Measurements from ENCODE around the gene UNC119.
"Not testable (repeated sequence)": the region's sequence is repeated elsewhere in the genome, so short reads cannot be mapped to it uniquely, and the experiment has no call there.

The UNC119 gene

DNA sequence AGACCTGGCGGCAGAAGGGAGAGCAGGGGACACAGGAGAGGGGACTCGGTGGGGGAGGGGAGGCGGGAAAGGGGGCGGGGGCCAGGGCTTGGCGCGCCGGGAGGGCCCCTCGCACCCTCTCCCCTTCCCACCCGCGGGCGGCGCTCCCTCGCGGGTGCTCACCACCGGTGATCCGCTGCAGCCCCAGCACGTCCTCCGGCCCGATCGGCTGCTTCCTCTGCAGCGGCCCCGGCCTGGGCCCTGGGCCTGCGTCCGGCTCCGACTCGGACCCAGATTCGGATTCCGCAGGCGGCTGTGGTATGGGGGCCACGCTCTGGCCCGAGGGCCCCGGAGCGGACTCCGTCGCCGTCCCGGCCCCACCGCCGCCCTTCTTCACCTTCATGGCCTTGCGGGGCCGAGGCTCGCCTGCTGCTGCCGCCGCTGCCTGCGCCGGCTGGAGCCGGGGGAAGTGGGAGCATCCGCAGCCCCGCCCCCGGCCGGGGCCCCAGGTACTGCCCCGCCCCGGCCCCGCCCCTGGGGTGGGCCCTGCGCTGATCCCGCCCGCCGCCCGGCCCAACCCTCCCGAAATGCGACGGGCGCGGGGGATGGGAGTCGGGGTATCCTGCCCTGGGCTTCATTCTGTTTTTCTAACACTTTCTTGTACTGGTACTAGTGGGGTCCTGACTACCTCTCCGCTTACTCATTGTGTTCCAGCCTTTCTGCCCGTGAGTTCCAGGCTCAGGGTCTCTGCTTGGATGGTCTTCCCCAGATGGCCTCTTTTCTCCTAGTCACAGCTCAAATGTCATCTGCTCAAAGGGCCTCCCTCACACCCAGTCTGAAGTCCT lies at the start of gene UNC119:
Gene UNC119 (minus strand): TSS at position 449 of the 824 bp plus-strand sequence. CDS start 67 bp downstream, at position 382.
- DNase-seq: peak; percentile 63

DNA sequence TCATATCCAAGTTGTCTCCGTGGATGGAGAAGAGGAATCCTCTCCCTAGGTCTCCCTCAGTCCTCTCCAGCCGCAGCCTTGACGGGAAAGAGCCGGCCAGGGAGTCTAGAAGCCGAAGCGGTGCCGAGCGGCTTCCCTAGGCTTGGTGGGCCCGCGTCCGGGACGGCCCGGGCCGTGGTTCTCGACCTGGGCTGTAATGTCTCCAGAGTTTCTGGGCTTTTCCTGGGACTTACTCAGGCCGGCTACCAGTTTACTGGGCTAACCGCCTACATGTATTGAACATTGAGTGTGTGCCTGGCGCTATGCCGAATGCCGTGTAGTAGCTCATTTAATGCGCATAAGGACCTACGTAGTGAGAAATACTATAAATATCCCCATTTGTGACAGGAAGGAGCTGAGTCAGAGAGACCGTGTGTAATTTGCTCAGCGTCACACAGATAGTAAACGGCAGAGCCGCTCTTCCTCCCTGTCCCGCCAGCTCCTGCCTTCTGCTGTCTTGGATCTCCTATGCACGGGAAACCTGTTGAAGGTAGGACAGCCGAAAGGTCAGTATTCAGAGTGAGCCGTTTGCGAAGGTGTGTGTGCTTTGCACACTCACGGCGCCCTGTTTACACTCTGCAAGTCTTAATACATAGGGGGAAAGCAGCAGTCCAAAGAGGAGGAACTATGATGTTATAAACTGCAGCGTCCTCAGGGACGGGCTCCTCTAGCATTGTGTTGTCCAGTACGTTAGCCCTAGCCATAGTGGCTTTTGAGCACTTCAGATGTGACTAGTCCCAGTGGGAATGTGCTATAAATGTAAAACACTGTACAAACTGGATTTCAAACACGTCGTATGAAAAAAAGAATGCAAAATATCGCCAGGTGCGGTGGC lies 47.1 kb upstream of the UNC119 start:
- peak; percentile 58 for DNase-seq

DNA sequence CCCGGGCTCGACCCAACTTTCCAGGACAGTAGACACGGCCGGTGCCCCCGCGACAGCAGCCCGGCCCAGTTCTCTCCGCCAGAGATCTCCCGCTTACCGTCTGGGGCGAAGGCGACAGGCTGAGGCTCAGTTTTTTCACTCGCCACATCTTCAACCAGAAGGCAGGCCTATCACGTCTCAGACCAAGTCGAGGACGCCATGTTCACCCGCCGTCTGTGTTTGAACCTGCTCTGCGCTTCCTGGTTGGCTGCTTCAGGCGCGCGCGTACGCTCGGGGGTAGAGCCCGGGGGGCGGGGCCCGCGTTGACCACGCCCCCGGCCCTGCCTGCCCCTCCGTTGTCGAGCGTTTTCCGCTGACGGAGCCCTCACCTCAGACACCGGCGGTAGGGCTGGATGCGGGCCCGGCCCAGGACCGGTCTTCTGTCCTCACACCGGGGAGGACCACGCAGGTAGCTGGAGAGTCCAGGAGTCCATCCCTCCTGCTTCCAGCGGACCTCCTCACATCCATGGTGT lies 46.4 kb upstream of the UNC119 start, which contains the start of gene SPAG5:
Gene SPAG5 (minus strand): TSS at position 227 of the 512 bp plus-strand sequence. CDS start 79 bp downstream, at position 148.
- DNase-seq: peak; percentile 91

DNA sequence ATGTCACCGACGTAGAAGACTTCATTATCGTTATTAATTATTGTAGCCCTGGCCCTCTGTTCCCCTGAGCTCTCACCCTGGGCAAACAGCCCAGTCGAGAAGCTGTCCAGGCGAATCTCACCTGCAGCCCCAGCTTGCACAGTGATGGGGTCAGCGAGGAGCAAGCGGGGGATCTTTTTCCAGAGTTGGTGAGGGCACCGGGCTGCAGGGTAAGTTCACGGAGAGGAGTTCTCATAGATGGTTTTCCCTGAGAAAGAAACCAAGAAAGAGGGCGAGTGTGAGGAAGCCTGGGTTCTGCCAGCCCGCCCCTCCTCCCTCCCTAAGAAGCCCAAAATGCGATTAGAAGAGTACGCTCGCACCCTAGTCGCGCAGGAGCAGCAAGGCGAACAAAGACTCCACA lies 46.0 kb upstream of the UNC119 start:
- no peak for DNase-seq

DNA sequence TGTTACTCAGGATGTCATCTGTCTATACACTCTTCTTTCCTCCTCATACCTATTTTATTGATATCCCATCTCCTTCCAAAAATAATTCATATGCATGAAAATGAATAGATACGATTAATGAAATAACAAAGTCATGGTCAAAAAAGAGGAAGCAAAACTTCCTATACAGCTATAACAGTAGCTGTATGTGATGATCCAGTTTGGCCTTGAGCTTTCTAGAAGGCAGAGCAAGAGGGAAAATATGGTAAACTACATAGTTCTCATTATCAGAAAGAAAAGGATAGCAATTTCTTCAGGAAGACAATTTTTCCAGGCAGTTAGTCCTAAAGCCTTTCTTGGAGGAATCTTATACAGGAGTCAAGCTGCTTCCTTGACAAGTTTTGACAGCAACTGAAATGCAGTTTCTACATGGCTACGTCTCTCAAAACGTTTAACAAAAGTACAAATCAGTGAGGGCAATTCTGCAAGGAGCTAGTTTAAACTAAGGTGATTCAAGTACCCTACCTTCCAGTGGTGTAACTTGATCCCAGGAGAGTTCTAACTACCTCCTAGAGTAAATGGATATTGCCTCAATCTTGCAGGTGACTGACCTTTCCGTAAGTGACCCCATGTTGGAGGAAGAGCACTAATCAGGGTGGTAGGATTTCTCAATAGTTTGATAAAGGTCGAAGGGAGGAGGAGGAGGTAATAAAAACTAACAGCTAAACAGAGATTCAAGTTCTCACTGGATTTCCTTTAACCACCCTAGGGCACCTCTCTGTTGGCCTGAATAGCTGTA lies 45.4 kb upstream of the UNC119 start:
- no peak for DNase-seq

DNA sequence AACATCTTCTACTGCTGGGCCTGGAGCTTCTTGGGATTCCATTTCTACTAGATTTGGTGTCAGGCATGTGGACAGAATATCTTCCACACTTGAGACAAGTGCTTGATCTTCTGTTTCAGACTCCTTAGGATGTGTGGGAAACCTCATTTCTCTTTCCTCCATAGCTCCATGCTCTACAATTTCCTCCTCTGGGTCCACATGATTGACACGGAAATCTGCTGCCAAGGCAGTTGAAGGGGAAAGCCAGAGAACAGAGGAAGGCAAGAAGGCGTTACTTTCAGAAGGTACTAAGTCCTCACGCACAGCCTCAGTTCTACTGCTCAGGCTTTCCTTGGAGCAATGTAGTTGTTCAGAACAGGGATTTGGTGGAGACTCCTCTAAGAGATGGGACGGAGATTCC lies 39.8 kb upstream of the UNC119 start:
- no peak for DNase-seq

DNA sequence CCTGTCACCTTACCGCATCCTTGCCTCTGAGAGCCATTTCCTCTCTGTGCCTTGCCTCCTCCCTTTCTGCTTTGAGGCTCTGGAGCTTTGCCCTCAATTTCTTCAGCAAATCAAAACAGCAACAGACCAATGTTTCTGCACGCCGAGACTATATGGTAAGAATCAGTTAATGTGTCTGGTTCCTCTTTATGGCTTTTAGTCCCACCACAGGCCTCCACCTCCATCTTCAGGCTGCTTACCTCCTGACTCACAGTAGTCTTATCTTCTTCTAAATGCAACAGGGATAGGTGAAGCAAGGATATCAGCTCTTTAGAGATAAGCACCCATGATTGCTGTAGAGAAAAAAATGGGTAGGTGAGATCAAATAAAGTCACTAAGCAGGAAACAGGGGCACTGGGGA lies 33.4 kb upstream of the UNC119 start:
- no peak for DNase-seq

DNA sequence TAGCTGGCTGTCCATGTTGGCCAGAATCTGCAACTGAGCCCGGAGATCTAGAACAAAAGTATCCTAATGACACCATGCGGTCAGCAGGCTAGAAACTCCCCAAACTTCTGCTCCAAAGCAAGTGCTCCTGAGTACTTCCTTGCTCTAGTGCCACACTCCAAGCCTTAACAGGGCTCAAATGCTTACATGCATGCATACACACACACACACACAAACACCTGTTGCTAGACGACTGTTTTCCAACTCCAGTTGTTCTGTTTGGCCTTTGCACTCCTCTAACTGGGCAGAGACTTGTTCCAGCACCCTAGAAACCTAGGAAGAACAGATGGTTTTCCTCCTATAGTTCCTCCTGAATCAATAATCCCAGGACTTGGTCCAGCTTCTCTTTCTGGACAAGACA lies 32.0 kb upstream of the UNC119 start:
- DNase-seq: no peak

DNA sequence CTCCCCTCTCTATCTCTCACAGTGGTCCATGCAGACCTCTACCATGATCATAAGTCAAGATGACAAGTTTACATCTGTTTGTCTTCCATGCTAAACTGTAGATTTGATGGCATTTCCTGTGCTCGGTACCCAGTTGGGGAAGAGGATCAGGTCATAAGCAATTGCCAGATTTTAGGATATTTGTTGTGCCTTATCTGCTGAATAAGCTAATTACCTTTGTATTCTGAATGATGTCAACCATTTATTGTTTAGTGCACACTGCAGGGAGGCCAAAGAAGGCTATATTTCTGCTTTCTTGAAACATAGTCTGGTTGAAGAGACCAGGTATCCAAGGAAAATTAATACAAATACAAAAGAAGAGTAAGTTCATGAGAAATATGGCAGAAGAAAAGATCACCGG lies 30.1 kb upstream of the UNC119 start:
- DNase-seq: no peak

DNA sequence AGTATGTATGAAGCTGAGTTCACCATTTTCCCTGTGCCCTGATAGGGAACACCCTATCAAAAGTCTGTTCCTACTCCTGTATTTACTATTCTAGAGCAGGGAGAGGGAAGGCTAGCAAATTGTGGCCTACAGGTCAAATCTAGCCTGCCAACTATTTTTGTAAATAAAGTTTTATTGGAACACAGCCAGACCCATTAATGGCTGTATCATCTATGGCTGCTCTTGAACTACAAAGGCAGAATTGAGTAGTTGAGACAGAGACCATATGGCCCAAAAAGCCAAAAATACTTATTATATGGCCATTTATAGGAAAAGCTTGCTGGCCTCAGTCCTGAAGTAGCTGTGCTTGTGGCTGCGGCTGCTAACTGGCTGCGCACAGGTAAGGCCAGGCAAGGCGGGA lies 28.5 kb upstream of the UNC119 start:
- no peak for DNase-seq

DNA sequence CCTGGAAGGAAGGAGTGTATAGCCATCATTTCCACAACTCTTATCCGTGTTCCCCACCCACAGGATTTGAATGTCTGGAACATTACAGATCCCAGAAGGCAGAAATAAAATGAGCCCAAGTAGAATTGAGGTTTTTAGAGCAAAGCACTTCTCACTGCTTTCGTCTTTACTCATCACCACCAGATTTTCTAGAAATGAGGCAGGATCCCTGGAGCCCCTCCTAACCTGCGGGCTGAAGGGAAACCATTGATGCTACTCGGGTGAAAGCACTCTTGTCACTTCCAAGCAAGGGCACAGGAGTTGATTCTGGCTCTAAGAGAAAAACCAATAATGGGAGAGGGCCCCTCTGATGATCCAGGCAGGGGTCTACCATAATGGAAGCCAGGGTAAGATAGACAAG lies 27.1 kb upstream of the UNC119 start:
- DNase-seq: no peak

DNA sequence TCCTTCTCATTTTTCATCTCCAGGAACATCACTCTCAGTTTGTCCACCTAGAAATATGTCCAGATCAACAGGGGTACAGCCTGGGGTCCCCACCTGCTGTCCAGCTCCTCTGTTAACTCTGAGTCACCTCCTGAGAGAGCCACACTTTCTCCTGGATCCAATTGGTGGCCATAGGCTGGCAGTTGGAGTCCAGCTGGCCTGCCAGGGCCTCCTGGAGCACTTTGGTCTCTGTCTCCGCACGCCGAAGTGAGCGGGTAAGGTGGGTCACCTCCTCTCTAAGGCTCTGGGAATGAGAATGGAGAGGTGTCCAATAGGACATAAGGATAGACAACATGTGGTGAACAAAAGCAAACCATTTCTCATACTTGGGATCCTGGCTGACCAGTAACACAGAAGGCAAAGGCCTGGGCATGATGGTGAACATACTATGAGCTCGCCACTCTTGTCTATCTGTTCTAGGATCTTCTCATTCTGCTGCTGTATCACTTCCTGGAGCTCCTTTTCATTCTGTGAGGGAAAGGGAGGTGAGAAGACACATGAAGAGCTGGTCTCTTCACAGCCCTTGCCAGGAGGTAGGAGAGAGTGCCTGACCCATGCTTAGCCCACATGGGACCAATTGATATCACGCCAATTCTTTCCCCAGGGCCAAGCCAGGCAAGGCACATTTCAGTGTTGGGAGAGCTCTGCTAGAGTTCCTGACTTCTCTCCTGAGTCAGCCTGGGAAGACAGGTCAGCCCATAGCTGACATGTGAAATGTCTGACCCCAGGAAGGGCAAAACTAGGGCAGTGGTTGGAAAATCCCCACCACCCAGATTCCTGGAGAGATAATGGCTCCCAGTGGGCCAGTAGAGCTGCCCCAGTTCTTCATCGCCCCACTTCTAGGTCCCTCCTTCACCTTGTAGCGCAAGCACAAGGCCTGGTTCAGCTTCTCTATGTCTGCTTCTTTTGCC lies 26.1 kb upstream of the UNC119 start:
- no peak for DNase-seq

DNA sequence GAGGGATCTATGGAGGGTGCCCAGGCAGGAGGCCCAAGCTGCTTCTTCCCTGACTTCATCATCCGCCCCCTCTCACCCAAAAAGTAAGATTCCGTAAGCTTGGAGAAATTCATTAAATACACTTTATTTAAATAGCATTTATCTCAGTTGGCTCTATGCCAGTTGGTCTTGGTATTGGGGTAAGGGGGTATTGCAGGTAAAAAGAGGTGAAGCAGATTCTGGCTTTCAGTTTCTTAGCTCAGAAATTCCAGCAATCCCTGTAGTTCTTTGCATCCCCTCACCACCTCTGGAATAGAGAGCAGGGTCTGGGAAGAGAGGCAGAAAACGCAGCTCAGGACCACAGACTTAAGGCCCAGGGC lies 25.0 kb upstream of the UNC119 start:
- DNase-seq: no peak

DNA sequence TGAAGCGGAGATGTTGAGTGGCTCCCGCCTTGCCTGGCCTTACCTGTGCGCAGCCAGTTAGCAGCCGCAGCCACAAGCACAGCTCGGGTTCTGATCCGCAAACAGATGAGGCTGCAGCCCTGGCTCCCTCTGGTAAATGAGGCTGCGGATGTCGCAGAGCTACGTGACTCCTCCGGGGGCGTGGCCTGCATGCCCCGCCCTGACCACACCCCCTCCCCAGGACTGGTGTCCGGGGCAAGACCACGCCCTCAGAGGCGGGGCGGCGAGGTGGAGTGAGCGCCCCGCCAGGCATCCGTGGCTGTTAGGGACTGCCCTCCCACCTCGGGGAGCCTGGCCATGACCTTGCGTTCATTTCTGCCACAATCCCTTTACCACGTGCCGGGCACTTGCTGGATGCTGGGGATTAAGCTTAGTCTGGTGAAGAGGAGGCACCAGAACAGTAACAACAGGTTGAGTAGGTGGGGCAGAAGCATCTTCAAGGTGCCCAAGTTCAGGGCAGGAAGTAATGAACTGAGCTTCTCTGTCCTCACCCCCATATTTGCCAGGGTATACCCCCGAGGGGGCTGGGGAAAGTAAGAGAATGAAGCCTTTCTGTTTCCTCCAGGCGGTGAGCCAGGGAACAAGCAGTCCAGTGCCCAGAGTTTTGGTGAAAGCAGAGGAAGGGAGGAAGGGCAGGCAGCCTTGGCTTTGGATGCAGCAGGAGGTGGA lies 24.5 kb upstream of the UNC119 start, which contains the start of gene ALDOC:
Gene ALDOC (minus strand): TSS at position 138 of the 708 bp plus-strand sequence. CDS start 1,363 bp downstream, outside the sequence.
- DNase-seq: peak; percentile 96

DNA sequence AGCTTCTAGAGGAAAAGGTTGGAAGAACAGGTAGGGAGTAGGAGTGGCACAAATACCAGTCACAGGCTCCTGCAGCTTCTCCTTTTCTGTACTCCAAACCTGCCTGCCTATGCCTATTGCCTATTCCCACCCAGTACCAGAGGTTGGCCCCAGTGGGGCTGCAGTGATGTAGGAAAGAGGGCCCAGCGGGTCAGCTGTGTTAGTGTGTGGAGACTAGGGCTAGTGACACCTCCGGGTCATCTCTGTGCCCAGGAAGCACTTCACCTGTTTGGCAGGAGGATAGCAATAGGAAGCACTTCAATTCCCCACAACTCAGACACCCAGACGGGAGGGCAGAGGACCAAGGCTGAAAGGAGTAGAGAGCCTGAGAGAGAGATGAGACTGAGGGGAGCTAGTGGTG lies 23.6 kb upstream of the UNC119 start:
- not testable (repeated sequence) for DNase-seq

DNA sequence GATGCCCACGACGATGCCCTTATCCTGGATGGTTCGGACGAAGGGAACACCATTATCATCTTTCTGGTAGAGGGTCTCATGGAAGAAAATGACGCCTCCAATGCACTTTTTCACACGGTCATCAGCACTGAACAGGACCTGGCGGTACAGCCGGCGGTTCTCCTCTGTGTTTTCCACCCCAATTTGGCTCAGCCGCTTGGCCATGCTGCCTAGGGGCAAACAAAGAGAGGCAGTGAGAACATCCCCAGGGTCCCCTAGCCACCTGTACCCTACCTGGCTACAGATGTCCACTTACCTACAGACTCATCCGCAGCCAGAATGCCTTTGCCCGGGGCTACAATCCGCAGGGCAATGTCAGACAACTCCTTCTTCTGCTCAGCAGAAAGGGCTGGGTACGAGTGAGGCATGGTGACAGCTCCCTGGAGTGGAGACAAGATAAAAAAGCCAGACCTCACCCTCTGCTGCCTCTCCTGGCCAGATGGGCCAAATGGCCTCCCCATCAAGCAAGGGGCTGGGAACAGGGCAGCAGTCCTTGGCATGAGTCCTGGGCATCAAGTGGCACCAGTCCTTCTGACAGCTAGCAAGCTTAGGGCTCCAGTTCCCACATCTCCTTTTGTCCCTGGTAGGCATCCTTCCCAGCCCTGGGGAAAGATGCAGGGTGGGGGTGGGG lies 22.8 kb upstream of the UNC119 start:
- peak; percentile 69 for DNase-seq

DNA sequence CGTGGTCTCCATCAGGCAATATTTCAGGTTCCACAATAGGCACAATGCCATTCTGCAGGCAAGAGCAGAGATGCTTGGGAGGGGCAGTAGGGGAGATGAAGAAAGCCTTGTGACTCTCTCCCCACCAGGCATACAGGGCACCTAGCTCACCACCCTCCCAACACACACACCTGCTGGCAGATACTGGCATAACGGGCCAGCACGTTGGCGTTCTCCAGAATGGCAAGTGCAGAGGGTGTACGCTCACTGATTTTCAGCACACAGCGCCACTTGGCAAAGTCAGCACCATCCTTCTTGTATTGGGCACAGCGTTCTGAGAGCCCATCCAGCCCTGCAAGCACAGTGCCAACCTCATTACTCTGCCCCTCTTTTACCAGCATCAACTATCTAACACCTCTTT lies 22.1 kb upstream of the UNC119 start:
- no peak for DNase-seq

DNA sequence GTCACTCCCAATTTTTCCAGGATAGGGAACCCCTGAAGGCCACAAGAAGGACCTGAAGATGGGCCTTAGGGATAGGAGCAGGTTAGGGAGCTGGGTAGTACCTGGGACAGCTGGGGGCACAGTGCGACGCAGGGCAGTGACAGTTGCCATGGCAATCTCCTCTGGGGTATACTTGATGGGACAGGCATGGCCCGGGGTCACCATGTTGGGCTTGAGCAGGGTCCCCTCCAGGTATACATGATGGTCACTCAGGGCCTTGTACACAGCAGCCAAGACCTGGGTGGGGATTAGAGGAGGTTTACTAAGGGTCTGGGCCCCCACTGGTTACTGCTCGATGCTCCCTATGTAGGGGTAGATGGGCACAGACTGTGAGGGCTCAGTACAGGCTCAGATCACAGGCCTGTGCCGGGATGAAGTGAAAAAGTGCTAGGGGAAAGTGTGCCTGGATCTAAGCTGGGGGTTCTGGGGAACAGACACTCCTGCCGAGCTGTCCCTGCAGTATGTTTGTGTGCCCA lies 21.6 kb upstream of the UNC119 start:
- DNase-seq: no peak

DNA sequence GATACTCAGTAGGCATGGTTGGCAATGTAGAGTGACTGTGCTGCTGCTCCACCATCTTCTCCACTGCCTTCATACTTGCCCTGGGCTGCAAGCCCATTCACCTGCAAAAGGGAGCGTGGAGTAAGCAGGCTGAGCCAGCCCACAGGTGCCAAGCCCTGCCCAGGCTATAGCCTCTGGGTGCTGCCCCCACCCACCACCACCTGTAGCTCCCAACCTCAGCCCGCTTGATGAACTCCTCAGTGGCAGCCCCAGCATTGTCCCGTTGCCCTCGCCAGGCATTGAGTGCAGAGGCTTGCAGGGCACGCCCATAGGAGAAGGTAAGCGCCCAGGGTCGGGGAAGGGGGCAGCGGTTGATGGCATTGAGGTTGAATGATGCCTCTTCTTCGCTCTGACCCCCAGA lies 21.1 kb upstream of the UNC119 start:
- DNase-seq: no peak

DNA sequence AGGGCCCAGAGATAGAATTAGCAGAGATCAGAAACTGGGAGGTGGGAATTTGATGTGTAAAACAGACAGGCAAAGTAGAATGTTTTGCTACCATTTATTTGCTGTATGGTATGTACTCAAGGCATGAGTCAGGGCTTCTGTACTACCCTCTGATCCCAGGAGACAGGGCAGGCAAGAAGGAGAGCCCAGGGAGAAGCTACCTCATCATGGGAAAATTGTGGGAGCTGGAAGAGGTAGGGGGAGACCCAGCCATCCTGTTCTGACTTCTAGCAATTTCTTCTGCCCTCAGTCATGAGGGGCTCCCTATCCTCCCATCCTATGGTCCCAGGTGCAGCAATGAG lies 20.6 kb upstream of the UNC119 start:
- DNase-seq: no peak

Data from midbrain (tissue), 1 donor.